ENCODE data around the gene SLC48A1.

Gene SLC48A1

GRCh38 chr12:47751561-47751960 lies 21.5 kb upstream of the SLC48A1 start:
- no peak overlapping the region for H3K4me3 ChIP-seq (ENCODE audit: control insufficient read depth, low read depth, low read length)
- no peak for DNase-seq (ENCODE audit: low read depth)
- TF ChIP-seq, protein P1, sequence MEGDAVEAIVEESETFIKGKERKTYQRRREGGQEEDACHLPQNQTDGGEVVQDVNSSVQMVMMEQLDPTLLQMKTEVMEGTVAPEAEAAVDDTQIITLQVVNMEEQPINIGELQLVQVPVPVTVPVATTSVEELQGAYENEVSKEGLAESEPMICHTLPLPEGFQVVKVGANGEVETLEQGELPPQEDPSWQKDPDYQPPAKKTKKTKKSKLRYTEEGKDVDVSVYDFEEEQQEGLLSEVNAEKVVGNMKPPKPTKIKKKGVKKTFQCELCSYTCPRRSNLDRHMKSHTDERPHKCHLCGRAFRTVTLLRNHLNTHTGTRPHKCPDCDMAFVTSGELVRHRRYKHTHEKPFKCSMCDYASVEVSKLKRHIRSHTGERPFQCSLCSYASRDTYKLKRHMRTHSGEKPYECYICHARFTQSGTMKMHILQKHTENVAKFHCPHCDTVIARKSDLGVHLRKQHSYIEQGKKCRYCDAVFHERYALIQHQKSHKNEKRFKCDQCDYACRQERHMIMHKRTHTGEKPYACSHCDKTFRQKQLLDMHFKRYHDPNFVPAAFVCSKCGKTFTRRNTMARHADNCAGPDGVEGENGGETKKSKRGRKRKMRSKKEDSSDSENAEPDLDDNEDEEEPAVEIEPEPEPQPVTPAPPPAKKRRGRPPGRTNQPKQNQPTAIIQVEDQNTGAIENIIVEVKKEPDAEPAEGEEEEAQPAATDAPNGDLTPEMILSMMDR (IDR thresholded peaks at IDR 0.05; ENCODE audit: control insufficient read depth, insufficient read depth, low read depth, low read length, missing control alignments) = no peak

GRCh38 chr12:47752121-47752520 lies 20.9 kb upstream of the SLC48A1 start:
- no peak for DNase-seq (ENCODE audit: low read depth)
- TF ChIP-seq, protein P1 (IDR thresholded peaks at IDR 0.05; ENCODE audit: control insufficient read depth, insufficient read depth, low read depth, low read length, missing control alignments) = no peak
- H3K4me3 ChIP-seq (ENCODE audit: control insufficient read depth, low read depth, low read length) = no peak overlapping the region

DNA sequence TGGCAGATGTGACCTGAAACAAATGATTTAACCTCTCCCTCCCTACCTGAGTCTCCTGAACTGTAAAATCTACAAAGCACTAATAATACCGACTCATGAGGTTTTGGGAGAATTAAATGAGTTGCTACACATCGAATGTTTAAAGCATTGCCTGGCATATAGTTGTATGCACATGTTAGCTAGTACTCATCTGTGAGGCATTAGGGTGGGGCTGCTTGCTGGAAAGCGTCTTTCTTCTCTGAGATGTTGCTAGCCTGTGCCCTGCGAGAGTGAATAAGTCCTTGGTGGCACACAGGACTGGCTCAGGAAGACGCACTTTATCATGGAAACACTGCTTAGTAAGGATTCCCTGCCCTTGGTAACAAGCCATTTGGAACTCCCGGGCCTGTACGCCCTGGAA lies 20.5 kb upstream of the SLC48A1 start:
- no peak for DNase-seq (ENCODE audit: low read depth)
- H3K4me3 ChIP-seq (ENCODE audit: control insufficient read depth, low read depth, low read length) = no peak overlapping the region
- TF ChIP-seq, protein P1 (IDR thresholded peaks at IDR 0.05; ENCODE audit: control insufficient read depth, insufficient read depth, low read depth, low read length, missing control alignments) = no peak

GRCh38 chr12:47753021-47754001 lies 19.7 kb upstream of the SLC48A1 start:
- TF ChIP-seq, protein P1 (IDR thresholded peaks at IDR 0.05; ENCODE audit: control insufficient read depth, insufficient read depth, low read depth, low read length, missing control alignments) = no peak
- no peak overlapping the region for H3K4me3 ChIP-seq (ENCODE audit: control insufficient read depth, low read depth, low read length)
- no peak for DNase-seq (ENCODE audit: low read depth)

DNA sequence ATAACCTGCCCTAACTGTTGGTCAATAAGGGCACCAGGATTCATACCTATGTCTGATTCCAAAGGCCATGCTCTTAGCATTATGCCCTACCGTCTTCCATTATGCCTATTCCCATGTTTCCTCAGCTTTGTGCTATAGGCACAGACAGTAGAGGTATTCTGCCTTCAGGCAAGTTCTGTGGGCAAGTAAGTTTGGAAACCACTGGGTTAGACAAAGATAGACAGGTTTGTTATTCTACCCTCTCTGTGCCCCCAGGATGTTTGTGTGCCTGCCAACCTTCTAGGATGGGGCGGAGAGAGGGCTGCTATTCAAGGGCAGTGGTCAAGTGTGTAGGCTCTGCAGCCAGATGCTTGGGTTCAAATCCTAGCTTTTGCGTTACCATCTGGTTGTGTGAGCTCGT lies 18.9 kb upstream of the SLC48A1 start:
- H3K4me3 ChIP-seq (ENCODE audit: control insufficient read depth, low read depth, low read length) = no peak overlapping the region
- TF ChIP-seq, protein P1 (IDR thresholded peaks at IDR 0.05; ENCODE audit: control insufficient read depth, insufficient read depth, low read depth, low read length, missing control alignments) = no peak
- no peak for DNase-seq (ENCODE audit: low read depth)

DNA sequence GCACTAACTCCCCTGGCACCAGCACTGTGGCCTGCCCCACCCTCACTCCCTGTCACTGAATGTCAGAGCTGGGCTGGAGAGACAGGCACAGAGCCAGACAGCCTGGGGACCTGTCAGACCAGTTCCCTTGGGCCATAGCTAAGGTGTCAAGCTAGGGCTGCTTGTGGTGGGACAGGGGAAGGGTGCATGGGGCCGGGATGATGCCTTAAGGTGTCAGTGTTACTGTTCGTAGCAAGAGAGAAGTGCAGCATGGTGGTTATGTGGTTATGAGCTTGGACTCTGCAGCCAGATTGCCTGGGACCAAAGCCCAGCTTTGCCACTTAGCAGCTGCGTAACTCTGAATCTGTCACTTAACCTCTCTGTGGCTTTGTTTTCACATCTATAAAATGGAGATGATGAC lies 18.2 kb upstream of the SLC48A1 start:
- H3K4me3 ChIP-seq (ENCODE audit: control insufficient read depth, low read depth, low read length) = no peak overlapping the region
- DNase-seq (ENCODE audit: low read depth) = no peak
- TF ChIP-seq, protein P1 (IDR thresholded peaks at IDR 0.05; ENCODE audit: control insufficient read depth, insufficient read depth, low read depth, low read length, missing control alignments) = no peak
